ENCODE results near the gene MEG3.

MEG3 gene

DNA sequence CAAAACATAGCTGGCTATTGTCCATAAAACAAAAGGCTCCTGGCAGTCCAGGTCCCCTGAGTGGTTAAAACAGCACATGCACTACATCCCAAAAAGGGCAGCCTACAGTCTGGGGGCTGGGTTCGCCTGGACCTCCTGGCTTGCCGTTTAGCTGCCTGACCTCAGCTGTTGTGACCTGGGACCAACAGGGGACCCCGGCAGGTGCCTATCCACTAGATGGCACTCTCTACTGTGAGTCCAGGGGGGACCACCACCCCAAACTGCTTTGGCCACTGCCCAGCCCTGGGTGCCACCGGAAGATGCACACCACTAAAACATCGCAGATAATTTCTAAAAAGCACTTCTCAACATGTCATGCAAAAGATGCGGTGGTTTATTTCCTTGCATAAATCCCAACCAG is 80.5 kb downstream of the MEG3 start:
- H3K27ac Mint-ChIP-seq = no peak overlapping the region
- H3K4me3 Mint-ChIP-seq = no peak overlapping the region
- peaks cover 64% of the 10 kb centered on the region for H3K27me3 Mint-ChIP-seq (ENCODE audit: low read depth, poor library complexity)
- peaks cover 43% of the 10 kb centered on the region for H3K4me1 Mint-ChIP-seq
- no peaks in the 10 kb centered on the region for H3K36me3 Mint-ChIP-seq (ENCODE audit: low read depth)
- TF ChIP-seq, protein P1, sequence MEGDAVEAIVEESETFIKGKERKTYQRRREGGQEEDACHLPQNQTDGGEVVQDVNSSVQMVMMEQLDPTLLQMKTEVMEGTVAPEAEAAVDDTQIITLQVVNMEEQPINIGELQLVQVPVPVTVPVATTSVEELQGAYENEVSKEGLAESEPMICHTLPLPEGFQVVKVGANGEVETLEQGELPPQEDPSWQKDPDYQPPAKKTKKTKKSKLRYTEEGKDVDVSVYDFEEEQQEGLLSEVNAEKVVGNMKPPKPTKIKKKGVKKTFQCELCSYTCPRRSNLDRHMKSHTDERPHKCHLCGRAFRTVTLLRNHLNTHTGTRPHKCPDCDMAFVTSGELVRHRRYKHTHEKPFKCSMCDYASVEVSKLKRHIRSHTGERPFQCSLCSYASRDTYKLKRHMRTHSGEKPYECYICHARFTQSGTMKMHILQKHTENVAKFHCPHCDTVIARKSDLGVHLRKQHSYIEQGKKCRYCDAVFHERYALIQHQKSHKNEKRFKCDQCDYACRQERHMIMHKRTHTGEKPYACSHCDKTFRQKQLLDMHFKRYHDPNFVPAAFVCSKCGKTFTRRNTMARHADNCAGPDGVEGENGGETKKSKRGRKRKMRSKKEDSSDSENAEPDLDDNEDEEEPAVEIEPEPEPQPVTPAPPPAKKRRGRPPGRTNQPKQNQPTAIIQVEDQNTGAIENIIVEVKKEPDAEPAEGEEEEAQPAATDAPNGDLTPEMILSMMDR (IDR thresholded peaks at IDR 0.05) = peak; percentile 53
- peaks cover 3% of the 10 kb centered on the region for H3K9me3 Mint-ChIP-seq
- DNase-seq = peak; percentile 43

DNA sequence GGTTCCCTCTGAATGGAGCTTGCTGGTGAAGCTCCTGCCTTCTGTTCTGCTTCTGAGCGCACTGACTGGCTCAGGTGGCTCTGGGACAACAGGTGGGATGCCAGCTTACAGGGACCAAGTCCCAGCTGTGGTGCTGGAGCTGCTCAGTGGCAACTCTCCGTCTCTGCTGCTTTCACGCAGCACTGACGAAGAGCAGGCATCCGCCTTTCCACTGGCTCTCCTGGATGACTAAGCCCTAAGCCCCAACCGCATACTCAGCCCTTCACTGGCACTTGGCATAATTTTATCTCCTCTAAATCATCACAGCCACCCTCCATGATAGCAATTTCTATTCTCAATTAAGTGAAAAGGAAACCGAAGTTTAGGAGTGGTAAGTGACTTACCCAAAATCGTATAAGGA is 81.3 kb downstream of the MEG3 start:
- H3K4me1 Mint-ChIP-seq = peaks cover 37% of the 10 kb centered on the region
- TF ChIP-seq, protein P1 (IDR thresholded peaks at IDR 0.05) = no peak
- no peaks in the 10 kb centered on the region for H3K36me3 Mint-ChIP-seq (ENCODE audit: low read depth)
- peaks cover 69% of the 10 kb centered on the region for H3K27me3 Mint-ChIP-seq (ENCODE audit: low read depth, poor library complexity)
- no peak overlapping the region for H3K4me3 Mint-ChIP-seq
- H3K9me3 Mint-ChIP-seq = peaks cover under 1% of the 10 kb centered on the region
- DNase-seq = no peak
- no peak overlapping the region for H3K27ac Mint-ChIP-seq

DNA sequence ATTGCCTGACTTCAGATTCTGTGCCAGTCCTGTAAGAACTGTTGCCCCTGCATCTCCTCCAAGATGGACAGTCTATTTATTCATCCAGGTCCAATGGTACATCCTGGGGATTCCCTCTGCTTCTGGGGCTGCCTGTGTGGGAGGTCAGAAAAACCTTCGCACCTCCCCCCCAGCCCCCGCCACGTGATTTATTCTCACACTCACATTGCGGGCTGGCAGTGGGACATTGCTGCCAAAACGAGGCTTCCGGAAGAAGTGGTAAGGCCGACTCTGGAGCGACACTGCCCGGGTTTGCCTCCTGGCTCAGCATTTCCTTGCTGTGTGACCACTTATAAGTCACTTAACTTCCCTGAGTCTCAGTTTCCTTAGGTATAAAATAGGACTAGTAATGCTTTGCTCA is 83.5 kb downstream of the MEG3 start:
- H3K36me3 Mint-ChIP-seq (ENCODE audit: low read depth) = no peaks in the 10 kb centered on the region
- H3K27me3 Mint-ChIP-seq (ENCODE audit: low read depth, poor library complexity) = peaks cover 52% of the 10 kb centered on the region
- no peak overlapping the region for H3K27ac Mint-ChIP-seq
- DNase-seq = no peak
- peaks cover 16% of the 10 kb centered on the region for H3K4me1 Mint-ChIP-seq
- no peak overlapping the region for H3K4me3 Mint-ChIP-seq
- H3K9me3 Mint-ChIP-seq = no peaks in the 10 kb centered on the region
- TF ChIP-seq, protein P1 (IDR thresholded peaks at IDR 0.05) = no peak
